ENCODE measurements around the gene PIPOX.

Gene PIPOX

DNA sequence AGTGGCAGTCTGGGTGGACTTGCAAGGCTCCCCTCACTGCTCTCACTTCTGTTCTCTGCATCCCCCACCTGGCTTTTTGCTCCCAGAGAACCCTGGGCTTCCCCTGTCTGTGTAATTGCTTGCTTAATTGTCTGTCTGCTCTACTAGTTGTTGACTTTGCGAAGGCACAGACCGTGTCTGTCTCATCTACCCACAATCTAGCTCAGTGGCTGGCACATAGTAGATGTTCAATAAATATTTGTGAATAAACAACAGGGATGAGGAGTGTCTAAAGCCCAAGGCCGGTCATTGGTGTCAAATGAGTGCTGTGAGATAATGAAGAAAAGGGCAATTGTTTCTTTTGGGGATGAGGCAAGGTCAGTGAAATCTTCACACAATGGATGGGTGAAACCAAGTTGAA lies 34.4 kb upstream of the PIPOX start:
- DNase-seq, result no peak
- POLR2A ChIA-PET, result no interaction called here
- no peak overlapping the region for H3K27ac ChIP-seq (ENCODE audit: insufficient read depth in 1 of 2, low read depth in 1 of 2, low read length in 2 of 2, poor library complexity in 1 of 2, severe bottlenecking in 2 of 2)
- H3K36me3 ChIP-seq (ENCODE audit: control insufficient read depth in 4 of 4, insufficient read depth in 4 of 4, low read length in 3 of 4), result no peaks in the 10 kb centered on the region
- peaks cover 0 to 2% (median 0%) of the 10 kb centered on the region in 5 experiments for H3K9me3 ChIP-seq (ENCODE audit: control extremely low read depth in 1 of 5, control insufficient read depth in 4 of 5, insufficient read depth in 2 of 5, low read depth in 1 of 5, low read length in 4 of 5)
- CTCF ChIA-PET, result interaction anchor here (1.5 to 2.9 kb wide), 3 partner anchors 11 to 43 kb away, joined by 3 to 17 read pairs (median 5); no protein-coding TSS in a partner anchor
- peaks cover 14 to 57% (median 23%) of the 10 kb centered on the region in 5 experiments for H3K27me3 ChIP-seq (replicated peaks in 2 of 5; ENCODE audit: control insufficient read depth in 4 of 5, insufficient read depth in 5 of 5, low read length in 4 of 5)
- H3K4me1 ChIP-seq (ENCODE audit: control extremely low read depth in 1 of 4, control insufficient read depth in 4 of 4, insufficient read depth in 4 of 4, low read length in 3 of 4), result peaks cover 0 to 2% (median 1%) of the 10 kb centered on the region in 4 experiments
- 100% methylated on average over 2 of the region's 3 CpGs for WGBS (ENCODE audit: insufficient coverage)
- no peak overlapping the region for H3K4me3 ChIP-seq (ENCODE audit: control insufficient read depth in 1 of 7, extremely low read depth in 1 of 7, insufficient read depth in 4 of 7, low read depth in 2 of 7, low read length in 6 of 7)

DNA sequence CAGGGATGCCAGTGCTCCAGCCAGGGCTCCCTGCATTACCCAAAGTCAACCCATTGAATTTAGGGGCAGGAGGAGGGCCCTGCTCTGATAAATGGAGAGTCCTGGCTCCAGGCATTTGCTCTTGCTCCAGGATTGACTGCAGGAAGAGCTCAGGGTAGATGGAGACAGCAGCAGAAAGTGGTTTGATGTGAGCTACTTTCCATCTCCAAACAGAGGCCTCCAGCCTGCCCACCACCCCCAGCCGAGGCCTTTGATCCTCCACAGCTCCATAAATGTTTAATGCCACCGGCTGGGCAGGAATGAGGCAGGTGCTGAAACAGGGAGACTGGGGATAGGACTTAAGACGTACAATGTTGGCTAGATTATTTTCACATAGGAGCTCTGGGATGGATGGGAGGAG lies 32.8 kb upstream of the PIPOX start:
- ChIA-PET CTCF (interaction anchor here (0.9 to 2.5 kb wide), 6 partner anchors 9 to 107 kb away, joined by 3 to 12 read pairs (median 3); no protein-coding TSS in a partner anchor), POLR2A (interaction anchor here (0.9 kb wide), 1 partner anchor 31 kb away, joined by 5 read pairs; no protein-coding TSS in a partner anchor)
- Histone ChIP-seq H3K27ac (ENCODE audit: insufficient read depth in 1 of 2, low read depth in 1 of 2, low read length in 2 of 2, poor library complexity in 1 of 2, severe bottlenecking in 2 of 2) (no peak overlapping the region), H3K4me1 (ENCODE audit: control extremely low read depth in 1 of 4, control insufficient read depth in 4 of 4, insufficient read depth in 4 of 4, low read length in 3 of 4) (peaks cover 0 to 2% (median 1%) of the 10 kb centered on the region in 4 experiments), H3K4me3 (ENCODE audit: control insufficient read depth in 1 of 7, extremely low read depth in 1 of 7, insufficient read depth in 4 of 7, low read depth in 2 of 7, low read length in 6 of 7) (no peak overlapping the region), H3K36me3 (ENCODE audit: control insufficient read depth in 4 of 4, insufficient read depth in 4 of 4, low read length in 3 of 4) (no peaks in the 10 kb centered on the region), H3K27me3 (replicated peaks in 2 of 5; ENCODE audit: control insufficient read depth in 4 of 5, insufficient read depth in 5 of 5, low read length in 4 of 5) (peaks cover 11 to 47% (median 24%) of the 10 kb centered on the region in 5 experiments), H3K9me3 (ENCODE audit: control extremely low read depth in 1 of 5, control insufficient read depth in 4 of 5, insufficient read depth in 2 of 5, low read depth in 1 of 5, low read length in 4 of 5) (no peaks in the 10 kb centered on the region)
- WGBS (ENCODE audit: insufficient coverage), result 49% methylated on average over 3 of the region's 3 CpGs
- DNase-seq, result no peak

DNA sequence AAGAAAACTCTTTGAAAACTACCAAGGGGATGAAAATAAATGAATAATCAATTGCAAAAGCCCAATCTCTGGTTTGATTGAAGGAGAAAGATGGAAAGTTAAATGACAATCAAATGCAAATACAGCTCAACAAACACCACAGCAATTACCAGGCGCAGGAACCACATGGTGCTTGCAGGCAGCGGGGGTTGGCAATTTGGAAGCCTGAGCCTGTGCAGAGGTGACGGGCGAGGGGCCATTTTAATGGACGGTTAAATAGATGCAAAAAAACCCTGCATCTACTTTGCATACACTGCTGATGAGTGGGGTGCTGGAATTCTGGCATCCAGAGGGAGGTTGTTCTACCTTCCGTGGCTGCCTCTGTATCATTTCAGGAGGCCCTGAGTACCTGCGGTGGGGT lies 32.4 kb upstream of the PIPOX start:
- ChIA-PET POLR2A (interaction anchor here (0.9 kb wide), 1 partner anchor 31 kb away, joined by 5 read pairs; no protein-coding TSS in a partner anchor), CTCF (interaction anchor here (1.1 to 2.5 kb wide), 4 partner anchors 9 to 106 kb away, joined by 3 to 12 read pairs (median 4); no protein-coding TSS in a partner anchor)
- H3K9me3 ChIP-seq (ENCODE audit: control extremely low read depth in 1 of 5, control insufficient read depth in 4 of 5, insufficient read depth in 2 of 5, low read depth in 1 of 5, low read length in 4 of 5), result no peaks in the 10 kb centered on the region
- H3K27ac ChIP-seq (ENCODE audit: insufficient read depth in 1 of 2, low read depth in 1 of 2, low read length in 2 of 2, poor library complexity in 1 of 2, severe bottlenecking in 2 of 2), result no peak overlapping the region
- no peaks in the 10 kb centered on the region for H3K36me3 ChIP-seq (ENCODE audit: control insufficient read depth in 4 of 4, insufficient read depth in 4 of 4, low read length in 3 of 4)
- 67% methylated on average over 2 of the region's 7 CpGs for WGBS (ENCODE audit: insufficient coverage)
- no peak for DNase-seq
- peaks cover 0 to 2% (median 0%) of the 10 kb centered on the region in 4 experiments for H3K4me1 ChIP-seq (ENCODE audit: control extremely low read depth in 1 of 4, control insufficient read depth in 4 of 4, insufficient read depth in 4 of 4, low read length in 3 of 4)
- no peak overlapping the region for H3K4me3 ChIP-seq (ENCODE audit: control insufficient read depth in 1 of 7, extremely low read depth in 1 of 7, insufficient read depth in 4 of 7, low read depth in 2 of 7, low read length in 6 of 7)
- H3K27me3 ChIP-seq (replicated peaks in 2 of 5; ENCODE audit: control insufficient read depth in 4 of 5, insufficient read depth in 5 of 5, low read length in 4 of 5), result peaks cover 11 to 44% (median 26%) of the 10 kb centered on the region in 5 experiments

DNA sequence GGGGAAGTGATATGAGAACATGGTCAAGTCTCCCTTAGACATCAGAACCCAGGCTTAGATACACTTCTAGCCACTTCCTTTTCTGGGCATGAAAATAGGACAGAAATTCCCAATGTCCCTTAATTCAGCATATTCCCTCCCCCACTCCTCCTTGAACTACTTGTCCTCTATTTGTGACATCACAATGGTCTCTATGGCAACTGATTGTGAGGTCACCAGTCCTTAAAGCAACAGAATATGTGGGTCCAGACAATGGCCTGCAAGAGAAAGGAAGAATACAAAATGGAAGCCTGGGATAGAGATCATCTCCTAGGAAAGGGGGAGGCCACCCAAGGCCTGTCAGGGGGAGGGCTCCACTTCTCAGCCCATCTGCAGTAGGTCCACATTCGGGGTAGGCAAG lies 30.4 kb upstream of the PIPOX start:
- Histone ChIP-seq H3K27me3 (replicated peaks in 2 of 5; ENCODE audit: control insufficient read depth in 4 of 5, insufficient read depth in 5 of 5, low read length in 4 of 5) (peaks cover 5 to 32% (median 27%) of the 10 kb centered on the region in 5 experiments), H3K4me3 (ENCODE audit: control insufficient read depth in 1 of 7, extremely low read depth in 1 of 7, insufficient read depth in 4 of 7, low read depth in 2 of 7, low read length in 6 of 7) (no peak overlapping the region), H3K9me3 (ENCODE audit: control extremely low read depth in 1 of 5, control insufficient read depth in 4 of 5, insufficient read depth in 2 of 5, low read depth in 1 of 5, low read length in 4 of 5) (no peaks in the 10 kb centered on the region), H3K4me1 (ENCODE audit: control extremely low read depth in 1 of 4, control insufficient read depth in 4 of 4, insufficient read depth in 4 of 4, low read length in 3 of 4) (no peaks in the 10 kb centered on the region), H3K36me3 (ENCODE audit: control insufficient read depth in 4 of 4, insufficient read depth in 4 of 4, low read length in 3 of 4) (no peaks in the 10 kb centered on the region), H3K27ac (ENCODE audit: insufficient read depth in 1 of 2, low read depth in 1 of 2, low read length in 2 of 2, poor library complexity in 1 of 2, severe bottlenecking in 2 of 2) (no peak overlapping the region)
- ChIA-PET CTCF (no interaction called here), POLR2A (no interaction called here)
- no peak for DNase-seq
- 100% methylated on average over 1 of the region's 1 CpG for WGBS (ENCODE audit: insufficient coverage)

DNA sequence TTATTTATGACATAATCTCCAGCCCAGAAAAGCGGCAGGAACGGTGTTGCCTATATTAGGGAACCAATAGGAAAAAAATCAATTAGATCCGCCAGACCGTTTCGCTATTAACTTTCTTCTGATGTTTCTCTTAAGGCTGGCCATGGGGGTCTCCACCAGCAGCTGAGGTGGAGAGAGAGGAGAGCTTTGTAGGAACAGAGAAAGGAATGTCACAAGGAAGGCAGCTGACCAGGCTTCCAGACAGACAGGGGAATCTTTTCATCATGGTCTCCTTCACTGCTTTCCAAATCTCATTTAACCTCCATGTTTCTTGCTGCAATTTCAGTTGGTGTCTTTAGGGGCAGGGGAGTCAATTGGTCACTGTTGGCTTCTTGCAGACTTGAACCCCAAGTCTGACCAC lies 28.2 kb upstream of the PIPOX start:
- peaks cover 4 to 13% (median 10%) of the 10 kb centered on the region in 4 experiments for H3K4me1 ChIP-seq (ENCODE audit: control extremely low read depth in 1 of 4, control insufficient read depth in 4 of 4, insufficient read depth in 4 of 4, low read length in 3 of 4)
- H3K27ac ChIP-seq (ENCODE audit: insufficient read depth in 1 of 2, low read depth in 1 of 2, low read length in 2 of 2, poor library complexity in 1 of 2, severe bottlenecking in 2 of 2), result no peak overlapping the region
- ChIA-PET CTCF (interaction anchor here (1.1 kb wide), 1 partner anchor 19 kb away, joined by 3 read pairs; no protein-coding TSS in a partner anchor), POLR2A (interaction anchor here (0.8 kb wide), 1 partner anchor 9 kb away, joined by 3 read pairs; no protein-coding TSS in a partner anchor)
- WGBS (ENCODE audit: insufficient coverage), result 67% methylated on average over 3 of the region's 5 CpGs
- DNase-seq, result no peak
- no peaks in the 10 kb centered on the region for H3K9me3 ChIP-seq (ENCODE audit: control extremely low read depth in 1 of 5, control insufficient read depth in 4 of 5, insufficient read depth in 2 of 5, low read depth in 1 of 5, low read length in 4 of 5)
- no peak overlapping the region for H3K4me3 ChIP-seq (ENCODE audit: control insufficient read depth in 1 of 7, extremely low read depth in 1 of 7, insufficient read depth in 4 of 7, low read depth in 2 of 7, low read length in 6 of 7)
- H3K36me3 ChIP-seq (ENCODE audit: control insufficient read depth in 4 of 4, insufficient read depth in 4 of 4, low read length in 3 of 4), result no peaks in the 10 kb centered on the region
- H3K27me3 ChIP-seq (replicated peaks in 2 of 5; ENCODE audit: control insufficient read depth in 4 of 5, insufficient read depth in 5 of 5, low read length in 4 of 5), result peaks cover 2 to 36% (median 19%) of the 10 kb centered on the region in 5 experiments

DNA sequence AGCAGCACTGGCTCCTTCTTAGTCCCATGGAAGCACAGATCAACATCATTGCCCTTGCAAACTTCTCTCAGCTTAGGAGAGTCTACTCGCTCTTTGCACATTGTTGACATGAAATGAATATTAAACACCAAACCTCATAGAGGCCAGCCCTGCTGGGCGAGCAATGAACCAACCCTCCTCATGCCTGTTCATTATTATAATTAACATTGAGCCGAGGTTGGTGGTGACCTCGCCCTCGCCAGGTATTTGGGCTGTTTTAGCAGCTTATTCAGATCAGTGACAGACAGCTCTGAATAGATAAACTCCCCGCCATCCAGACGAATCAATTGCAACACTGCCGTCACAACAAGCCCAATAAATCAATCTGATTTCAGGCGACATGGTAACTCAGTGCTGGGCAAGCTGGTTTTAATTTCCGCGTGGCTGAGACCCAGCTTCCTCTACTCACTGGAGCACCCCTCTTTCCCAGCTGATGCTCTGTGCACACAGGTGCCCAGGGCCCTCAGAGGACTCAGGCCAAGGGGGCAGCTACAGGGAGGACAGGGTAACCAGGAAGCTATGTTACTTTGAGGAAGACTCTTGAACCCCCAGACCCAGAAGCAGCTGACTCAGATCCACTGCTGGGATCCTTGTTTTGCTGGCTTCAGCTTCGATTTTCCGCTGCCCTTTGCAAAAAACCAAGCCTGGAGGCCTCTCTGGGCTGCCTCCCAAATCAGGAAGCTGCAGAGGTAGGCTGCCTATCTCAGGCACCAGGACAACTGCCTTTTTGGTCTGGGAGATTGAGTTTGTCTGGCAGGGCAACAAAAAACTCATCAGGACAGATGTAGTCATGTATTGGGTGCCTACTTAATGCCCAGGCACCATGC lies 26.4 kb upstream of the PIPOX start:
- Histone ChIP-seq H3K4me1 (ENCODE audit: control extremely low read depth in 1 of 4, control insufficient read depth in 4 of 4, insufficient read depth in 4 of 4, low read length in 3 of 4) (peaks cover 4 to 27% (median 19%) of the 10 kb centered on the region in 4 experiments), H3K4me3 (ENCODE audit: control insufficient read depth in 1 of 7, extremely low read depth in 1 of 7, insufficient read depth in 4 of 7, low read depth in 2 of 7, low read length in 6 of 7) (no peak overlapping the region), H3K36me3 (ENCODE audit: control insufficient read depth in 4 of 4, insufficient read depth in 4 of 4, low read length in 3 of 4) (no peaks in the 10 kb centered on the region), H3K27me3 (replicated peaks in 2 of 5; ENCODE audit: control insufficient read depth in 4 of 5, insufficient read depth in 5 of 5, low read length in 4 of 5) (peaks cover 0 to 35% (median 24%) of the 10 kb centered on the region in 5 experiments), H3K9me3 (ENCODE audit: control extremely low read depth in 1 of 5, control insufficient read depth in 4 of 5, insufficient read depth in 2 of 5, low read depth in 1 of 5, low read length in 4 of 5) (no peaks in the 10 kb centered on the region), H3K27ac (ENCODE audit: insufficient read depth in 1 of 2, low read depth in 1 of 2, low read length in 2 of 2, poor library complexity in 1 of 2, severe bottlenecking in 2 of 2) (no peak overlapping the region)
- POLR2A ChIA-PET, result no interaction called here
- CTCF ChIA-PET, result interaction anchor here (1.2 to 1.4 kb wide), 4 partner anchors 20 to 100 kb away, joined by 3 read pairs; no protein-coding TSS in a partner anchor
- no peak for DNase-seq
- 82% methylated on average over 11 of the region's 13 CpGs for WGBS (ENCODE audit: insufficient coverage)

Data from common myeloid progenitor, CD34-positive (primary cell).